NT2/D1 (cell line): ENCODE data around the gene GOPC.

ENCODE experiments used
- SUZ12 ChIP-seq: IDR thresholded peaks from 2 replicates; pipeline ENCODE4 v1.6.1; 2011; ENCODE audit not compliant: insufficient read length, insufficient read depth; ENCODE audit errors: extremely low read depth
- YY1 ChIP-seq: IDR thresholded peaks from 2 replicates; pipeline ENCODE4 v1.6.1; 2011; ENCODE audit not compliant: insufficient read length, insufficient read depth
- ZNF274 ChIP-seq: IDR thresholded peaks from 2 replicates; pipeline ENCODE4 v1.6.1; 2011; ENCODE audit warnings: mild to moderate bottlenecking, low read depth, low read length

GRCh38 chr6:117552618-117553017 lies 49.7 kb downstream of the GOPC start:
- TF ChIP-seq SUZ12 (no peak), ZNF274 (no peak), YY1 (no peak)
